SK-MEL-5 (cell line): ENCODE measurements around the gene GALNT13. TPM values are rescaled to one million over a fixed set of nuclear protein-coding genes. Genes with fewer than 3 reads are reported as not detected.

Source experiments
- DNase-seq: peaks from one replicate; pipeline ENCODE4 v3.0.0-alpha.2; 2016; ENCODE audit warnings: low read depth, low spot score
- in situ Hi-C: cut with HindIII; loops from 2 replicates; pipeline ENCODE4 v1.10.0; 2016; ENCODE audit warnings: low sequenced_read_pairs, high pct_unique_total_duplicates, low pct_unique_long_range_greater_than_20kb
- total RNA-seq: library from RNA; depleted of rRNA; stranded (reverse); fragments of >200 nt; shearing (Covaris generic); gene quantifications from 2 replicates; pipeline ENCODE4 v1.2.3, GENCODE V29; 2014

The GALNT13 gene
- total RNA-seq, 1 experiment from 2014 or later, result not detected

GRCh38 chr2:154049561-154049960 is 177.8 kb downstream of the GALNT13 start:
- in situ Hi-C loops, result no loop called here
- DNase-seq, result no peak

GRCh38 chr2:154067124-154067523 is 195.4 kb downstream of the GALNT13 start:
- no peak for DNase-seq
- in situ Hi-C loops, result no loop called here

- DNase-seq, result no peak
- in situ Hi-C loops, result no loop called here
Observed at GRCh38 chr2:154078926-154079325, 207.2 kb downstream of the GALNT13 start.

- in situ Hi-C loops, result no loop called here
- no peak for DNase-seq
Observed at GRCh38 chr2:154092571-154092970, 220.8 kb downstream of the GALNT13 start.

GRCh38 chr2:154093856-154094255 is 222.1 kb downstream of the GALNT13 start:
- in situ Hi-C loops, result no loop called here

GRCh38 chr2:154097833-154098398 is 226.2 kb downstream of the GALNT13 start:
- in situ Hi-C loops, result no loop called here
- DNase-seq, result no peak

More at GRCh38 chr2:154093856-154094255, 222.1 kb downstream of the GALNT13 start:
- DNase-seq, result no peak

GRCh38 chr2:154120706-154121105 is 249.0 kb downstream of the GALNT13 start:
- in situ Hi-C loops, result no loop called here
- DNase-seq, result no peak

- in situ Hi-C loops, result no loop called here
- no peak for DNase-seq
Observed at GRCh38 chr2:154125891-154126290, 254.2 kb downstream of the GALNT13 start.

GRCh38 chr2:154130821-154131220 is 259.1 kb downstream of the GALNT13 start:
- in situ Hi-C loops, result no loop called here
- DNase-seq, result no peak

- in situ Hi-C loops, result no loop called here
- DNase-seq, result no peak
Observed at GRCh38 chr2:154132827-154133226, 261.1 kb downstream of the GALNT13 start.

- DNase-seq, result no peak
- in situ Hi-C loops, result no loop called here
Observed at GRCh38 chr2:154133823-154134222, 262.1 kb downstream of the GALNT13 start.

- no peak for DNase-seq
- in situ Hi-C loops, result no loop called here
Observed at GRCh38 chr2:154140249-154141025, 268.7 kb downstream of the GALNT13 start.

- in situ Hi-C loops, result no loop called here
- DNase-seq, result no peak
Observed at GRCh38 chr2:154142480-154142879, 270.8 kb downstream of the GALNT13 start.

- DNase-seq, result no peak
- in situ Hi-C loops, result no loop called here
Observed at GRCh38 chr2:154143105-154143504, 271.4 kb downstream of the GALNT13 start.

- DNase-seq, result no peak
- in situ Hi-C loops, result no loop called here
Observed at GRCh38 chr2:154158101-154158500, 286.4 kb downstream of the GALNT13 start.

GRCh38 chr2:154161286-154161685 is 289.6 kb downstream of the GALNT13 start:
- in situ Hi-C loops, result no loop called here
- DNase-seq, result no peak

GRCh38 chr2:154170400-154170799 is 298.7 kb downstream of the GALNT13 start:
- in situ Hi-C loops, result no loop called here
- no peak for DNase-seq

- in situ Hi-C loops, result no loop called here
- DNase-seq, result no peak
Observed at GRCh38 chr2:154173164-154173563, 301.4 kb downstream of the GALNT13 start.

- no peak for DNase-seq
- in situ Hi-C loops, result no loop called here
Observed at GRCh38 chr2:154173919-154174318, 302.2 kb downstream of the GALNT13 start.
